ENCODE measurements around the gene SCUBE2. TPM values are rescaled to one million over a fixed set of nuclear protein-coding genes. Genes with fewer than 3 reads are reported as not detected.

SCUBE2 gene
- total and polyA plus RNA-seq, 2 donors (not counting 3 experiments of a cell fraction or from before 2014, with no cell fraction given), result 0.55 to 3.5 TPM

DNA sequence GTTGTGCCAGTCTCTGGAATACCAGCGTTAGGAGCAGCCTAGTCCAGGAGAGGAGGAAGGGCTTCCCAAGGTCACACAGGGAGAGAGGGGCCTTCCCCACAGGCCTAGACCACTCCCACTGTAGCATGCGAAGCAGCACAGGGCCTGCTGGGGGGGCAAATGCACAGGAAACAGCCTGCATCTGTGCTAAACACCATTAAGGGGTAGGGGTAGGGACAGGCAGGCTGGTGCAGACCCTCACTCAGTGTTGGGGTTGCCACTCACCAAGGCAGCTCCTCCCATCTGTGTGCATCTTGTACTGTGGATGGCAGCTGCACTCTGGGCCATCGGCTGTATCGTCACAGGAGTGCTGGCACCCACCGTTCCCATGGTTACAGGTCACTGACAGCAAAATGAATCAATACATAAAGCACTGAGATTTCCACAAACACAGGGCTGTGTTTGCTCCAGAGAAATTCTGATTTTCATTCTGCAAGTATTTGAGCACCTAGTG lies 24.9 kb downstream of the SCUBE2 start:
- ChIA-PET POLR2A (no interaction called here), CTCF (interaction anchor here (0.9 to 1.1 kb wide), 2 partner anchors 50 to 51 kb away, joined by 3 read pairs; no protein-coding TSS in a partner anchor)
- intact Hi-C loops (cut with micrococcal nuclease), result no loop called here

More for the DNA sequence above, 24.9 kb downstream of the SCUBE2 start:
- no peaks in the 10 kb centered on the region for H3K9me3 ChIP-seq (replicated peaks; ENCODE audit: control insufficient read depth, insufficient read depth, low read length)
- peaks cover 0 to 3% of the 10 kb centered on the region in 2 experiments for H3K27me3 ChIP-seq (ENCODE audit: control insufficient read depth in 2 of 2, insufficient read depth in 2 of 2, low read length in 2 of 2)
- FAIRE-seq (no peak), DNase-seq (ENCODE audit: low read depth, low spot score) (no peak)
- no peaks in the 10 kb centered on the region for H3K79me2 ChIP-seq (ENCODE audit: control insufficient read depth, insufficient read depth, low read length)
- BruUV-seq (replicated peaks), result no TSS peak
- TF ChIP-seq EZH2 (IDR thresholded peaks at IDR 0.05; ENCODE audit: borderline replicate concordance, low read depth, low read length, severe bottlenecking) (no peak), POLR2A (IDR thresholded peaks at IDR 0.05; ENCODE audit: low read depth, low read length) (no peak), FOS (IDR thresholded peaks at IDR 0.05; ENCODE audit: borderline replicate concordance, insufficient read depth, low read length) (no peak), GATA2 (IDR thresholded peaks at IDR 0.05; ENCODE audit: insufficient read depth, insufficient read length, low read depth, low read length) (no peak)
- TF ChIP-seq, protein P1, sequence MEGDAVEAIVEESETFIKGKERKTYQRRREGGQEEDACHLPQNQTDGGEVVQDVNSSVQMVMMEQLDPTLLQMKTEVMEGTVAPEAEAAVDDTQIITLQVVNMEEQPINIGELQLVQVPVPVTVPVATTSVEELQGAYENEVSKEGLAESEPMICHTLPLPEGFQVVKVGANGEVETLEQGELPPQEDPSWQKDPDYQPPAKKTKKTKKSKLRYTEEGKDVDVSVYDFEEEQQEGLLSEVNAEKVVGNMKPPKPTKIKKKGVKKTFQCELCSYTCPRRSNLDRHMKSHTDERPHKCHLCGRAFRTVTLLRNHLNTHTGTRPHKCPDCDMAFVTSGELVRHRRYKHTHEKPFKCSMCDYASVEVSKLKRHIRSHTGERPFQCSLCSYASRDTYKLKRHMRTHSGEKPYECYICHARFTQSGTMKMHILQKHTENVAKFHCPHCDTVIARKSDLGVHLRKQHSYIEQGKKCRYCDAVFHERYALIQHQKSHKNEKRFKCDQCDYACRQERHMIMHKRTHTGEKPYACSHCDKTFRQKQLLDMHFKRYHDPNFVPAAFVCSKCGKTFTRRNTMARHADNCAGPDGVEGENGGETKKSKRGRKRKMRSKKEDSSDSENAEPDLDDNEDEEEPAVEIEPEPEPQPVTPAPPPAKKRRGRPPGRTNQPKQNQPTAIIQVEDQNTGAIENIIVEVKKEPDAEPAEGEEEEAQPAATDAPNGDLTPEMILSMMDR (IDR thresholded peaks at IDR 0.05; ENCODE audit: extremely low read depth in 1 of 2, insufficient read depth in 1 of 2, low read depth in 1 of 2, low read length in 2 of 2), result no peak
- TF ChIP-seq, protein P2, sequence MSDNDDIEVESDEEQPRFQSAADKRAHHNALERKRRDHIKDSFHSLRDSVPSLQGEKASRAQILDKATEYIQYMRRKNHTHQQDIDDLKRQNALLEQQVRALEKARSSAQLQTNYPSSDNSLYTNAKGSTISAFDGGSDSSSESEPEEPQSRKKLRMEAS (IDR thresholded peaks at IDR 0.05; ENCODE audit: insufficient read depth, insufficient read length), result no peak
- no peak overlapping the region for H3K27ac ChIP-seq (ENCODE audit: insufficient read depth, low read depth, low read length)
- H3K4me1 ChIP-seq (ENCODE audit: control insufficient read depth, extremely low read depth, insufficient read depth, low read length), result no peaks in the 10 kb centered on the region
- no peak overlapping the region for H3K4me2 ChIP-seq (ENCODE audit: insufficient read depth, low read length)
- H4K20me1 ChIP-seq (replicated peaks; ENCODE audit: control insufficient read depth, extremely low read depth, insufficient read depth, low read length), result no peaks in the 10 kb centered on the region
- H3K9ac ChIP-seq (replicated peaks; ENCODE audit: extremely low read depth, insufficient read depth, low read length), result no peak overlapping the region
- no peaks in the 10 kb centered on the region for H3K36me3 ChIP-seq (ENCODE audit: control insufficient read depth in 2 of 2, extremely low read depth in 1 of 2, insufficient read depth in 2 of 2, low read length in 2 of 2)
- dilution Hi-C loops (cut with MboI; ENCODE audit: extremely low pct_ligation_motif_present, low sequenced_read_pairs), result no loop called here
- H2AFZ ChIP-seq (ENCODE audit: low read depth, low read length), result no peak overlapping the region
- no peak overlapping the region for H3K4me3 ChIP-seq (replicated peaks in 1 of 3; ENCODE audit: insufficient read depth in 1 of 3, low read depth in 1 of 3, low read length in 3 of 3)
- H3K9me1 ChIP-seq (replicated peaks; ENCODE audit: control insufficient read depth, extremely low read depth, insufficient read depth, low read length), result no peaks in the 10 kb centered on the region
